Peyer's patch (tissue), 4 donors: ENCODE data around the gene ZNF775.

Experiments
- CTCF ChIP-seq, 6 experiments: fragments of 450-650 bp in 4 of 6; fragments of 200-600 bp in 2 of 6; sonication (generic) in 1 of 6; IDR thresholded peaks; one replicate each; pipeline ENCODE4 v1.5.1; 2017 to 2019; ENCODE audit warnings: antibody characterized with exemption in 6 of 6, mild to moderate bottlenecking in 3 of 6, moderate library complexity in 1 of 6
- POLR2A ChIP-seq, 2 donors: fragments of 450-650 bp; IDR thresholded peaks; one replicate each; pipeline ENCODE4 v1.5.1; 2017; ENCODE audit warnings: antibody characterized with exemption in 2 of 2, mild to moderate bottlenecking in 2 of 2, moderate library complexity in 2 of 2

DNA sequence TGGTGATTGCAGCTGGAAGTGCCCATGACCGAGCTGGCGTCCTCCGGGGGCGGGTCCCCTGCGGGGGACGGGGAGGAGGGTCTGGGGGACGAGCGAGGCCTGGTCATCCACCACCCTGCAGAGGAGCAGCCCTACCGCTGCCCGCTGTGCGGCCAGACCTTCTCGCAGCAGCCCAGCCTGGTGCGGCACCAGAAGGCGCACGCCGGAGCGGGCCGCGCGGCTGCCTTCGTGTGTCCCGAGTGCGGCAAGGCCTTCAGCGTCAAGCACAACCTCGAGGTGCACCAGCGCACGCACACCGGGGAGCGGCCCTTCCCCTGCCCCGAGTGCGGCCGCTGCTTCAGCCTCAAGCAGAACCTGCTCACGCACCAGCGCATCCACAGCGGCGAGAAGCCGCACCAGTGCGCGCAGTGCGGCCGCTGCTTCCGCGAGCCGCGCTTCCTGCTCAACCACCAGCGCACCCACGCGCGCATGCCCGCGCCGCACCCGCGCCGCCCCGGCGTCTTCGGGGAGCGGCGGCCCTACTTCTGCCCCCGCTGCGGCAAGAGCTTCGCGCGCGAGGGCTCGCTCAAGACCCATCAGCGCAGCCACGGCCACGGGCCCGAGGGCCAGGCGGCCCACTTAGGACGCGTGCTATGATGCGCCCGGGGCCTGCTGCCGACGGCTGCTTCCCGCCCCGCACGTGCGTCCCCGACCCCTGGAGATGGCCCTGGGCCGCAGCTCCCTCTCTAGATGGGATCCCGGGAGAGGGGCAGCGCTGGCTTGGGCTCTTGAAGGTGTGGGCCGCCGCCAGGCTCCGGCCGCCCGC, 28.7 kb downstream of the ZNF775 start:
- no peak for TF ChIP-seq CTCF (IDR thresholded peaks at IDR 0.05)
- TF ChIP-seq POLR2A (IDR thresholded peaks at IDR 0.05) = no peak
